Measurements from ENCODE around the gene CENPB.

Gene CENPB

GRCh38 chr20:3748073-3748472, 38.5 kb downstream of the CENPB start:
- no peak for DNase-seq

- DNase-seq, result no peak
Measured at GRCh38 chr20:3747471-3747870, 39.1 kb downstream of the CENPB start.

- DNase-seq, result no peak
Measured at GRCh38 chr20:3745686-3746173, 40.8 kb downstream of the CENPB start.

- peak; percentile 82 for DNase-seq
Measured at GRCh38 chr20:3744806-3745685, 41.5 kb downstream of the CENPB start.

GRCh38 chr20:3744037-3744436, 42.5 kb downstream of the CENPB start:
- DNase-seq, result no peak

- no peak for DNase-seq
Measured at GRCh38 chr20:3743251-3743650, 43.3 kb downstream of the CENPB start.

GRCh38 chr20:3741836-3742458, 44.6 kb downstream of the CENPB start:
- no peak for DNase-seq

GRCh38 chr20:3740615-3741301, 45.8 kb downstream of the CENPB start:
- no peak for DNase-seq

- DNase-seq, result no peak
Measured at GRCh38 chr20:3739926-3740451, 46.6 kb downstream of the CENPB start.

- DNase-seq, result no peak
Measured at GRCh38 chr20:3739054-3739925, 47.2 kb downstream of the CENPB start.

- no peak for DNase-seq
Measured at GRCh38 chr20:3738111-3739053, 48.2 kb downstream of the CENPB start.

- no peak for DNase-seq
Measured at GRCh38 chr20:3735768-3736167, 50.8 kb downstream of the CENPB start.

- no peak for DNase-seq
Measured at GRCh38 chr20:3734111-3734843, 52.3 kb downstream of the CENPB start.
